Ascending aorta (tissue), 2 donors: ENCODE data around the gene ADAM8. TPM values are rescaled to one million over a fixed set of nuclear protein-coding genes. Genes with fewer than 3 reads are reported as not detected.

Source experiments
- DNase-seq, 2 donors: peaks; one replicate each; pipeline ENCODE4 v3.0.0-alpha.2; 2019; ENCODE audit warnings: low spot score in 2 of 2
- H3K27ac ChIP-seq, 2 donors: fragments of 200-600 bp; sonication (generic); one replicate each; pipeline ENCODE4 v1.5.1; 2016 to 2017; ENCODE audit warnings: mild to moderate bottlenecking in 1 of 2
- H3K27me3 ChIP-seq: fragments of 200-600 bp; sonication (generic); one replicate; pipeline ENCODE4 v1.5.1; 2017
- H3K36me3 ChIP-seq, 2 donors: fragments of 200-600 bp; sonication (generic); one replicate each; pipeline ENCODE4 v1.5.1; 2016
- H3K4me1 ChIP-seq, 2 donors: fragments of 200-600 bp; sonication (generic); one replicate each; pipeline ENCODE4 v1.5.1; 2016 to 2017; ENCODE audit warnings: mild to moderate bottlenecking in 1 of 2
- H3K4me3 ChIP-seq, 2 donors: fragments of 200-600 bp; sonication (generic); one replicate each; pipeline ENCODE4 v1.5.1; 2016 to 2017; ENCODE audit warnings: mild to moderate bottlenecking in 1 of 2
- H3K9me3 ChIP-seq, 2 donors: fragments of 200-600 bp; sonication (generic); one replicate each; pipeline ENCODE4 v1.5.1; 2016
- CTCF ChIP-seq, 3 experiments: fragments of 200-600 bp in 2 of 3; fragments of 450-650 bp in 1 of 3; sonication (generic) in 2 of 3; IDR thresholded peaks; one replicate each; pipeline ENCODE4 v1.5.1; 2016 to 2019; ENCODE audit warnings: antibody characterized with exemption in 3 of 3, mild to moderate bottlenecking in 1 of 3, moderate library complexity in 1 of 3
- intact Hi-C: fragments of 100-400 bp; cut with DNase I; formaldehyde crosslinking; loops from one replicate; pipeline ENCODE4 v1.15.1; 2023
- total RNA-seq: library from RNA; depleted of rRNA; stranded (reverse); fragments of >200 nt; gene quantifications from one replicate; pipeline ENCODE4 v1.1.0, GENCODE V29; 2016

ADAM8 gene
- total RNA-seq, 1 donor from 2014 or later: 21.4 TPM

- H3K9me3 ChIP-seq: no peaks in the 10 kb centered on the region
- H3K4me1 ChIP-seq: peaks cover 0 to 4% of the 10 kb centered on the region in 2 donors
- intact Hi-C loops: no loop called here
- DNase-seq: no peak
- no peak overlapping the region for H3K27ac ChIP-seq
- H3K4me3 ChIP-seq: peak overlapping the region; percentile 38 to 39
- H3K27me3 ChIP-seq: no peaks in the 10 kb centered on the region
- TF ChIP-seq CTCF (IDR thresholded peaks at IDR 0.05): peak; percentile 37 to 71 (median 40)
- no peaks in the 10 kb centered on the region for H3K36me3 ChIP-seq
Observed at GRCh38 chr10:133318494-133319127, 41.9 kb upstream of the ADAM8 start.

- no peak for DNase-seq
- H3K4me3 ChIP-seq: no peak overlapping the region
- no peaks in the 10 kb centered on the region for H3K9me3 ChIP-seq
- H3K27ac ChIP-seq: no peak overlapping the region
- intact Hi-C loops: no loop called here
- no peak for TF ChIP-seq CTCF (IDR thresholded peaks at IDR 0.05)
- peaks cover 0 to 4% of the 10 kb centered on the region in 2 donors for H3K4me1 ChIP-seq
- peaks cover 10% of the 10 kb centered on the region in 2 donors for H3K36me3 ChIP-seq
- H3K27me3 ChIP-seq: no peaks in the 10 kb centered on the region
Observed at GRCh38 chr10:133316732-133317131, 40.1 kb upstream of the ADAM8 start.

DNA sequence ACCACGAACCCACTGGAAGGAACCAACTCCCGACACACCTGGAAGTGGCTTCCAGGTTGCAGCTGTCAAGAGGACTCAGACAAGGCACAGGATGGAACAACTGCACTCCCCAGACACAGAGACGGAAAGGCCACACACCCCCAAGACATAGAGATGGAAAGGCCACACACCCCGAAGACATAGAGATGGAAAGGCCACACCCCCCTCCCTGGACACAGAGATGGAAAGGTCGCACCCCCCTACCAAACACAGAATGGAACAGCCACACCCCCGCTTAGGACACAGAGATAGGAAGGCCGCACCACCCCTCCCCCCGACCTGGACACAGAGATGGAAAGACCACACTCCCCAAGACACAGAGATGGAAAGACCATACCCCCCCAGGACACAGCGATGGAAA is 39.6 kb upstream of the ADAM8 start:
- no peaks in the 10 kb centered on the region for H3K9me3 ChIP-seq
- DNase-seq: no peak
- intact Hi-C loops: no loop called here
- H3K27me3 ChIP-seq: no peaks in the 10 kb centered on the region
- H3K36me3 ChIP-seq: peaks cover 14 to 15% of the 10 kb centered on the region in 2 donors
- no peak overlapping the region for H3K27ac ChIP-seq
- no peak for TF ChIP-seq CTCF (IDR thresholded peaks at IDR 0.05)
- H3K4me1 ChIP-seq: peaks cover 0 to 4% of the 10 kb centered on the region in 2 donors
- no peak overlapping the region for H3K4me3 ChIP-seq

DNA sequence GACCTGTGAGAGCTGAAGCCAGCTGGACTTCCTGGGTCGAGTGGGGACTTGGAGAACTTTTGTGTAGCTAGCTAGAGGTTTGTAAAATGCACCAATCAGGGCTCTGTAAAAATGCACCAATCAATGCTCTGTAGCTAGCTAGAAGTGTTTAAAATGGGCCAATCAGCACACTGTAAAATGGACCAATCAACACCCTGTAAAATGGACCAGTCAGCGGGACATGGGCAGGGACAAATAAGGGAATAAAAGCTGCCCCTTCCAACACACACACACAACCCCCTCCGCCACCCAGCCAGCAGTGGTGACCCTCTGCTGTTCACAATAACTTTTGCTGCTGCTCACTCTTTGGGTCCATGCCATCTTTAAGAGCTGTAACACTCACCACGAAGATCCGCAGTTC is 39.2 kb upstream of the ADAM8 start:
- no peaks in the 10 kb centered on the region for H3K27me3 ChIP-seq
- no peak for DNase-seq
- peaks cover 0 to 4% of the 10 kb centered on the region in 2 donors for H3K4me1 ChIP-seq
- H3K9me3 ChIP-seq: no peaks in the 10 kb centered on the region
- H3K4me3 ChIP-seq: no peak overlapping the region
- no peak for TF ChIP-seq CTCF (IDR thresholded peaks at IDR 0.05)
- intact Hi-C loops: no loop called here
- H3K27ac ChIP-seq: no peak overlapping the region
- H3K36me3 ChIP-seq: peaks cover 14 to 15% of the 10 kb centered on the region in 2 donors

GRCh38 chr10:133314911-133315310 is 38.2 kb upstream of the ADAM8 start:
- Histone ChIP-seq H3K9me3 (no peaks in the 10 kb centered on the region), H3K4me3 (no peak overlapping the region), H3K27me3 (no peaks in the 10 kb centered on the region), H3K4me1 (peaks cover 0 to 4% of the 10 kb centered on the region in 2 donors), H3K36me3 (peaks cover 19 to 21% of the 10 kb centered on the region in 2 donors), H3K27ac (no peak overlapping the region)
- intact Hi-C loops: no loop called here
- no peak for DNase-seq
- no peak for TF ChIP-seq CTCF (IDR thresholded peaks at IDR 0.05)
